K562 (cell line): ENCODE measurements around the gene MAP1S. TPM values are rescaled to one million over a fixed set of nuclear protein-coding genes. Genes with fewer than 3 reads are reported as not detected.

Source experiments
- ATAC-seq: fragments of 200-7000 bp; cut with Tn5 transposase; 3 replicates; pipeline ENCODE4 v1.9.1; 2020; ENCODE audit warnings: moderate library complexity
- BruUV-seq: library from RNA; stranded (reverse); fragments of 400-500 nt; replicated peaks from 2 replicates; lab custom pipeline; 2021; lab: Mats Ljungman, UMichigan
- CTCF ChIA-PET: fragments of 300-600 bp; formaldehyde crosslinking; extraction: SDS; loops from one replicate; lab custom pipeline; 2021; ENCODE audit warnings: low intra/inter-chr PET ratio; lab: Yijun Ruan, JAX
- POLR2A ChIA-PET: fragments of 300-600, 350-650 bp; sonication (Branson Sonifier 250); formaldehyde crosslinking; extraction: SDS; loops from one replicate; lab custom pipeline; 2021; ENCODE audit warnings: antibody characterized with exemption, inconsistent platforms; lab: Yijun Ruan, JAX
- DNase-seq, 4 experiments: peaks; one replicate each; pipeline versions ENCODE4 v3.0.0 to v3.0.0-alpha.2; 2011 to 2018; ENCODE audit warnings: low spot score in 3 of 4, mixed read lengths in 3 of 4; ENCODE audit errors: extremely low read depth in 1 of 4
- FAIRE-seq: peaks from 2 replicates; lab custom pipeline; 2011; peaks lifted over from hg19 to GRCh38; lab: Jason Lieb, UNC
- H2AFZ ChIP-seq: 2 replicates; pipeline ENCODE4 v1.6.0; 2011; ENCODE audit warnings: low read depth, low read length, control low read depth, inconsistent platforms
- H3K27ac ChIP-seq: fragments of 200-600 bp; 3 replicates; pipeline ENCODE4 v1.8.0; 2011; ENCODE audit warnings: low read depth, mild to moderate bottlenecking, control low read depth, inconsistent platforms, low read length, moderate library complexity, mixed read lengths; ENCODE audit errors: extremely low read depth
- H3K27me3 ChIP-seq, 2 experiments: fragments of 300-600 bp in 1 of 2; 2 replicates in 1 of 2; 3 replicates in 1 of 2; pipeline versions ENCODE4 v1.6.0 to v1.8.0; 2011; ENCODE audit warnings: inconsistent platforms in 2 of 2, low read length in 2 of 2, mild to moderate bottlenecking in 1 of 2, mixed read lengths in 1 of 2, moderate library complexity in 1 of 2; ENCODE audit not compliant: control insufficient read depth in 2 of 2, insufficient read depth in 2 of 2
- H3K36me3 ChIP-seq: fragments of 300-600 bp; 3 replicates; pipeline ENCODE4 v1.8.0; 2011; ENCODE audit warnings: mild to moderate bottlenecking, low read length, inconsistent platforms; ENCODE audit not compliant: control insufficient read depth, insufficient read depth
- H3K4me1 ChIP-seq, 2 experiments: fragments of 200-600 bp in 1 of 2; replicated peaks in 1 of 2; 2 replicates in 1 of 2; 3 replicates in 1 of 2; pipeline versions ENCODE4 v1.5.1 to v1.8.0; 2011; ENCODE audit warnings: inconsistent platforms in 2 of 2, low read length in 2 of 2, mild to moderate bottlenecking in 1 of 2, mixed read lengths in 1 of 2, moderate library complexity in 1 of 2; ENCODE audit not compliant: control insufficient read depth in 2 of 2, insufficient read depth in 2 of 2
- H3K4me2 ChIP-seq: 2 replicates; pipeline ENCODE4 v1.6.1; 2011; ENCODE audit warnings: low read length, control low read depth, inconsistent platforms, mixed read lengths; ENCODE audit not compliant: insufficient read depth
- H3K4me3 ChIP-seq: fragments of 200-600 bp; sonication (generic), shearing (Covaris generic); 2 replicates; pipeline ENCODE4 v1.5.1; 2016; ENCODE audit warnings: control low read depth, inconsistent platforms
- H3K79me2 ChIP-seq: fragments of 200-600 bp; 3 replicates; pipeline ENCODE4 v1.8.0; 2011; ENCODE audit warnings: low read length, inconsistent platforms; ENCODE audit not compliant: control insufficient read depth, insufficient read depth
- H3K9ac ChIP-seq, 2 experiments: 2 replicates each; pipeline versions ENCODE4 v1.6.0 to v1.6.1; 2011; ENCODE audit warnings: low read depth in 2 of 2, low read length in 2 of 2, control low read depth in 1 of 2, inconsistent platforms in 1 of 2, mild to moderate bottlenecking in 1 of 2, mixed read lengths in 1 of 2; ENCODE audit not compliant: insufficient read depth in 1 of 2
- H3K9me1 ChIP-seq: one replicate; pipeline ENCODE4 v1.6.0; 2011; ENCODE audit warnings: inconsistent platforms, mild to moderate bottlenecking, low read length, moderate library complexity; ENCODE audit not compliant: control insufficient read depth, insufficient read depth
- H3K9me3 ChIP-seq: replicated peaks from 2 replicates; pipeline ENCODE4 v1.5.1; 2011; ENCODE audit warnings: low read depth, low read length, inconsistent platforms; ENCODE audit not compliant: control insufficient read depth, insufficient read depth
- H4K20me1 ChIP-seq: replicated peaks from 2 replicates; pipeline ENCODE4 v1.6.1; 2011; ENCODE audit warnings: low read length, inconsistent platforms, mixed read lengths; ENCODE audit not compliant: control insufficient read depth, insufficient read depth
- CTBP1 ChIP-seq: fragments of 450-650 bp; IDR thresholded peaks from 2 replicates; pipeline ENCODE4 v1.6.1; 2016; ENCODE audit warnings: borderline replicate concordance
- EGR1 ChIP-seq: fragments of 450-650 bp; conservative IDR thresholded peaks from 2 replicates; pipeline ENCODE4 v1.6.1; 2017; ENCODE audit warnings: mild to moderate bottlenecking
- FIP1L1 ChIP-seq: fragments of 200-400 bp; formaldehyde crosslinking; IDR thresholded peaks from 2 replicates; pipeline ENCODE4 v1.6.1; 2018; ENCODE audit warnings: mild to moderate bottlenecking, low read depth, low read length; ENCODE audit not compliant: poor library complexity, severe bottlenecking
- GABPB1 ChIP-seq: sonication (generic); formaldehyde crosslinking; IDR thresholded peaks from 2 replicates; pipeline ENCODE4 v1.8.0; 2022; ENCODE audit warnings: mild to moderate bottlenecking, missing genetic modification reagents
- GATAD2B ChIP-seq: fragments of 450-650 bp; IDR thresholded peaks from 2 replicates; pipeline ENCODE4 v1.6.1; 2017; ENCODE audit warnings: mild to moderate bottlenecking, borderline replicate concordance
- KDM1A ChIP-seq, 2 experiments: fragments of 450-650 bp; IDR thresholded peaks; 2 replicates each; pipeline ENCODE4 v1.6.1; 2016; ENCODE audit warnings: mild to moderate bottlenecking in 2 of 2
- MCM5 ChIP-seq: fragments of 450-650 bp; IDR thresholded peaks from 2 replicates; pipeline ENCODE4 v1.6.1; 2016; ENCODE audit warnings: low read depth
- RBM25 ChIP-seq: fragments of 200-400 bp; formaldehyde crosslinking; IDR thresholded peaks from 2 replicates; pipeline ENCODE4 v1.6.1; 2018; ENCODE audit warnings: low read length, low read depth, moderate library complexity; ENCODE audit not compliant: severe bottlenecking
- RFX1 ChIP-seq: fragments of 450-650 bp; IDR thresholded peaks from 2 replicates; pipeline ENCODE4 v1.6.1; 2016; ENCODE audit warnings: mild to moderate bottlenecking, moderate library complexity
- SP2 ChIP-seq: IDR thresholded peaks from 2 replicates; pipeline ENCODE4 v1.6.1; 2011; ENCODE audit warnings: mild to moderate bottlenecking, low read depth, low read length, moderate library complexity; ENCODE audit not compliant: poor library complexity, severe bottlenecking; ENCODE audit errors: extremely low read depth
- U2AF2 ChIP-seq: fragments of 200-400 bp; formaldehyde crosslinking; optimal IDR thresholded peaks from 2 replicates; pipeline ENCODE3; 2017; ENCODE audit warnings: low read depth, mild to moderate bottlenecking, low read length
- ZBTB7A ChIP-seq: IDR thresholded peaks from 2 replicates; pipeline ENCODE4 v1.6.1; 2011; ENCODE audit warnings: low read depth, mild to moderate bottlenecking, low read length, moderate library complexity, borderline replicate concordance; ENCODE audit not compliant: control insufficient read depth
- ZNF143 ChIP-seq: sonication (generic); formaldehyde crosslinking; IDR thresholded peaks from 2 replicates; pipeline ENCODE4 v1.9.0; 2022; ENCODE audit warnings: mild to moderate bottlenecking, missing genetic modification reagents
- ZNF408 ChIP-seq: fragments of 250-450 bp; sonication (Bioruptor Pico); IDR thresholded peaks from 2 replicates; pipeline ENCODE4 v1.4.0; 2020; ENCODE audit warnings: low read depth, mild to moderate bottlenecking, moderate library complexity
- WGBS: fragments of 100-300 bp; shearing (Covaris generic); methylation state at CpG from one replicate; pipeline ENCODE4 v1.1.6; 2016; ENCODE audit warnings: low coverage, mixed read lengths; ENCODE audit not compliant: insufficient coverage; ENCODE audit errors: missing lambda C conversion rate; 5-methylcytosine and 5-hydroxymethylcytosine counted together
- in situ Hi-C: fragments of 300-500 bp; cut with MboI; formaldehyde crosslinking; loops from 4 replicates; pipeline ENCODE4 v1.15.0; 2018; ENCODE audit warnings: inconsistent platforms, mixed read lengths
- intact Hi-C: fragments of 100-400 bp; cut with micrococcal nuclease; formaldehyde crosslinking; loops from 2 replicates; pipeline ENCODE4 v1.14.2; 2022
- polyA plus RNA-seq, 8 experiments: library from polyadenylated mRNA; depleted of rRNA in 4 of 8; stranded (reverse) in 5 of 8; unstranded in 3 of 8; fragments of >200 nt; fragmentation: Nextera tagmentation in 2 of 8; fragmentation: Illumina TruSeq in 1 of 8; extraction: Ambion mirVana in 2 of 8; extraction: Trizol in 1 of 8; gene quantifications; 2 replicates each; pipeline versions ENCODE4 v1.2.1 to v1.2.3, GENCODE V29; 2011 to 2014; ENCODE audit warnings: inconsistent platforms in 1 of 8, missing spikeins in 1 of 8
- total RNA-seq, 7 experiments: library from RNA; depleted of rRNA in 6 of 7; stranded (reverse); fragments of >200 nt in 6 of 7; fragmentation: Illumina TruSeq in 2 of 7; extraction: Trizol in 2 of 7; gene quantifications; 2 replicates each; pipeline versions ENCODE4 v1.2.1 to v1.2.3, GENCODE V29; 2011 to 2021; ENCODE audit warnings: low replicate concordance in 1 of 7
- TF ChIP-seq, protein P1 (sequence below): sonication (generic); formaldehyde crosslinking; IDR thresholded peaks from 2 replicates; pipeline ENCODE4 v1.8.0; 2022; ENCODE audit warnings: mild to moderate bottlenecking, missing genetic modification reagents

Gene MAP1S
- total and polyA plus RNA-seq, 9 of the 15 experiments (the other 6 are each of a cell fraction or from before 2014, with no cell fraction given), result 2.0 to 81.0 (median 9.5) TPM

DNA sequence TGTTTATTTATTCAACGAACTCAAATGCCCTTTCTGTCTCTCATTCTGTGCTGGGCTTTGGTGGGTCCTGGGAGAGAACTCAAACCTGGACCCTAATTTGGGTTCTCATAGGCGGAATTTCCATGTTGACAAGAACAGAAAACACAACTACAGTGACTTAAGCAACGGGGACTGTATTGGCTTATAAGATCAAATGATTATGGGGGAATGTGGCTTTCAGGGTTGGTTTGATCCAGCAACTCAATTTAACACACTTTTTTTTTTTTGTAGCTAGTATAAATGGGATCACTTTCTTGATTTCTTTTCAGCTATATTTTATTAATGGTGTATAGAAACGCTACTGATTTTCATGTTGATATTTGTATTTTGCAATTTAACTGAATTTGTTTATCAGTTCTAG is 41.9 kb downstream of the MAP1S start:
- H2AFZ ChIP-seq, result no peak overlapping the region
- H3K4me1 ChIP-seq, result peaks cover 0 to 3% of the 10 kb centered on the region in 2 experiments; a peak in 3 of 5 replicates
- intact Hi-C loops, result no loop called here
- H3K9me1 ChIP-seq, result no peaks in the 10 kb centered on the region
- DNase-seq (no peak), FAIRE-seq (no peak)
- 0 out of 2 replicates have a peak, but pooled peaks cover 3% of the 10 kb centered on the region for H4K20me1 ChIP-seq
- H3K9me3 ChIP-seq, result no peaks in the 10 kb centered on the region
- POLR2A ChIA-PET, result interaction anchor here (2.0 kb wide), 1 partner anchor 10 kb away, joined by 6 read pairs; the partner anchor contains the start of gene FCHO1
- H3K4me3 ChIP-seq, result no peak overlapping the region
- no peak overlapping the region for H3K9ac ChIP-seq
- H3K36me3 ChIP-seq, result peaks cover 65% of the 10 kb centered on the region; the same call in 2 of the 3 replicates
- CTCF ChIA-PET, result no interaction called here
- WGBS, result 61% methylated on average over 4 of the region's 4 CpGs
- TF ChIP-seq RBM25, result peak; percentile 21
- no peak for TF ChIP-seq GATAD2B
- TF ChIP-seq, all 486 proteins: peak for 1
- no peak for ATAC-seq
- Histone ChIP-seq H3K27me3 (no peaks in the 10 kb centered on the region), H3K4me2 (no peak overlapping the region), H3K27ac (no peak overlapping the region), H3K79me2 (no peaks in the 10 kb centered on the region)
- in situ Hi-C loops, result no loop called here
- BruUV-seq, result no TSS peak

DNA sequence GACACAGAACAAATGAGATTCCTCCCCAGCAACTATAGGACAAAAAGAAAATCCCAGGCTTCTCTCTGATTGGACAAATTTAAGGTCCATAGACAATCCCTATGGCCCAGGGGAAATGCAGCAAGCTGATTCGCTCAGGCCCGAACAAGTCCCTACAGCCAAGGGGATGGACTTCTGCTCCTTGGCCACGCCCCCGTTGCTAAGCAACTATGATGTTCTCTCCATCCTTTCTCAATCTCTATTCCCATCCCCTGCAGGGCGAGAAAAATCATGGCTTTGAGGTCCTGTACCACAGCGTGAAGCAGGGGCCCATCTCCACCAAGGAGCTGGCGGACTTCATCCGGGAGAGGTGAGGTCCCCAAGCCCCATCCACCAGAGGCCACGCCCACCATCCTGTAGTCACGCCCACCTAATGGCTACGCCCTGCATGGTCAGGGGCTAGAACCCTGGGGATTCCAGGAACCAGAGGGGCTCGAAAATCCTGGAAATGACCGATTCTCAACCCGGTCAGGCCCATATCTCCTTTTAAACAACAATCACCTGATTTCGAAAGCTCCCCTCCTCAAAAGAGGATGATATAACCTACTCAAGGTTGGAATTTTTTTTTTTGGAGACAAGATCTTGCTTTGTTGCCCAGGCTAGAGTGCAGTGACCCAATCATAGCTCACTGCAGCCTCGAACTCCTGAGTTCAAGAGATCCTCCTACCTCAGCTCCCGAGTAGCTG is 43.4 kb downstream of the MAP1S start:
- peaks cover 67% of the 10 kb centered on the region; the same call in 2 of the 3 replicates for H3K36me3 ChIP-seq
- in situ Hi-C loops, result no loop called here
- POLR2A ChIA-PET, result interaction anchor here (0.6 to 2.6 kb wide), 8 partner anchors 9 to 559 kb away, joined by 3 to 12 read pairs (median 4); partner anchors contain the start of gene FCHO1
- TF ChIP-seq, protein P1, sequence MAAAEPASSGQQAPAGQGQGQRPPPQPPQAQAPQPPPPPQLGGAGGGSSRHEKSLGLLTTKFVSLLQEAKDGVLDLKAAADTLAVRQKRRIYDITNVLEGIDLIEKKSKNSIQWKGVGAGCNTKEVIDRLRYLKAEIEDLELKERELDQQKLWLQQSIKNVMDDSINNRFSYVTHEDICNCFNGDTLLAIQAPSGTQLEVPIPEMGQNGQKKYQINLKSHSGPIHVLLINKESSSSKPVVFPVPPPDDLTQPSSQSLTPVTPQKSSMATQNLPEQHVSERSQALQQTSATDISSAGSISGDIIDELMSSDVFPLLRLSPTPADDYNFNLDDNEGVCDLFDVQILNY, result no peak
- TF ChIP-seq RFX1 (peak; percentile 99), GABPB1 (CRISPR knock-in tag) (peak; percentile 47), ZBTB7A (peak; percentile 47; the same call in 1 of the 2 replicates), CTBP1 (peak; percentile 98), EGR1 (peak; percentile 25; the same call in 1 of the 2 replicates), ZNF408 (CRISPR knock-in tag) (no peak), ZNF143 (no peak), SP2 (peak; percentile 37), KDM1A (IDR thresholded peaks at IDR 0.05) (peak; percentile 94 to 95), U2AF2 (no peak), MCM5 (no peak), FIP1L1 (no peak)

More for the DNA sequence above, 43.4 kb downstream of the MAP1S start:
- no peak overlapping the region for H3K4me3 ChIP-seq
- no peaks in the 10 kb centered on the region for H3K9me3 ChIP-seq
- WGBS, result 35% methylated on average over 17 of the region's 17 CpGs
- no peak overlapping the region for H2AFZ ChIP-seq
- CTCF ChIA-PET, result interaction anchor here (0.7 kb wide), 1 partner anchor 186 kb away, joined by 3 read pairs; no protein-coding TSS in a partner anchor
- no peaks in the 10 kb centered on the region for H3K9me1 ChIP-seq
- no peak overlapping the region for H3K27ac ChIP-seq
- no peaks in the 10 kb centered on the region for H3K79me2 ChIP-seq
- H3K27me3 ChIP-seq, result no peaks in the 10 kb centered on the region
- FAIRE-seq, result peak; percentile 97
- BruUV-seq, result no TSS peak
- no peak overlapping the region for H3K9ac ChIP-seq
- H4K20me1 ChIP-seq, result 0 out of 2 replicates have a peak, but pooled peaks cover 3% of the 10 kb centered on the region
- H3K4me2 ChIP-seq, result no peak overlapping the region
- peak; percentile 97 for ATAC-seq
- peaks cover 0 to 5% of the 10 kb centered on the region in 2 experiments; a peak in 3 of 5 replicates for H3K4me1 ChIP-seq
- intact Hi-C loops, result no loop called here
- DNase-seq, result peak; percentile 83 to 90 (median 86)
